GM18951 (cell line): ENCODE data around the gene ADAMTS18.

Experiments
- POLR2A ChIP-seq: IDR thresholded peaks from 4 replicates; pipeline ENCODE4 v1.6.1; 2011; ENCODE audit warnings: mild to moderate bottlenecking; ENCODE audit not compliant: insufficient read length, insufficient read depth; ENCODE audit errors: extremely low read depth
- in situ Hi-C: fragments of 300-500 bp; cut with MboI; formaldehyde crosslinking; loops from one replicate; pipeline ENCODE4 v1.12.0; 2022; ENCODE audit warnings: low sequenced_read_pairs, mixed read lengths, inconsistent platforms; ENCODE audit not compliant: unreplicated experiment

Gene ADAMTS18

DNA sequence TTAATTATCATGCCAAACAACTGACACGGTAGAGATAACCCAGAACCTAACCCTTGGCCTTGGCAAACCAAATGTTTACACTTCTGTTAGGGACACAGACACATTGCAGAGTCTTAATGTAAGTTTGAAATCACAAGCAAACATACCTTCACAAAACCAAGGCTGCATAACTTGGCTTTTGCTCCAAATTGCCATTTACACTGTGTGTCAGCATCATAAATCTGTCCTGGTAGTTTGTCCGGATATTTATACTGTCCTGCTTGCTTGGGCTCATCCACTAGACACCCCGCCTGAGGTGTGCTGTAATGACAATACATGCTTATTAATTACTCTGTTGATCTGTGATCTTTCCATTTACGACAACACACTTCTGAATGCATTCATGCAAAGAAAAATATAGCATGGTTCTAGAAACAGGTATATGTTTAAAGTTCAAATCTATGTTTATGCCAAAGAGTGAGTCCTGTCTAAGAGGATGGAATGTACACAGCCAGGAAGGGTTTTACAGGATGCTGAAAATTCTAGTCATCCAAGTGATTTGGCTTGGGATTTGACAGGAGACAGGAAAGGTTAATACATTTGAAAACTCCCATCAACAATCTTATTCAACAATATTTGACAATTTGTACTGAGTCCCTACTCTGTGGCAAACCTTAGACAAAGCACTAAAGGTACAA lies 81.1 kb downstream of the ADAMTS18 start:
- in situ Hi-C loops, result no loop called here
- no peak for TF ChIP-seq POLR2A

DNA sequence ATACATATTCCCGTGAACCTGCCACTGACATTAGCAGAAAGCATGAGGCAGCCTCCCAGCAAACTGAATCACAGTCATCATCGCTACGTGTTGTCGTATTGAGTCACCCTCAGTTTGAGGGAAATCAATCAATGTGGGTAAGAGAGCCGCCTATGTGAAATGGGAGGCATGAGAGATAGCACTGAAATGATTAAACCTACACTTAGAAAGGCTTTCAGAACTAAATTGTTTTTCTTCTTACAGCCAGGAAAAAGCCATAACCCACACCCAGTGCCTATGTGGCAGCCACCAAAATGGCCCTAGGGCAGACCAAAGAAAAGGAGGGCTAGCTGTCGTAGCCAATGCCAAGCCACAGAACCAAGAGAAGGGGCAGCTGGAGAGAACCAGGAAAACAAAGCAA lies 90.5 kb downstream of the ADAMTS18 start:
- in situ Hi-C loops, result no loop called here
- no peak for TF ChIP-seq POLR2A

DNA sequence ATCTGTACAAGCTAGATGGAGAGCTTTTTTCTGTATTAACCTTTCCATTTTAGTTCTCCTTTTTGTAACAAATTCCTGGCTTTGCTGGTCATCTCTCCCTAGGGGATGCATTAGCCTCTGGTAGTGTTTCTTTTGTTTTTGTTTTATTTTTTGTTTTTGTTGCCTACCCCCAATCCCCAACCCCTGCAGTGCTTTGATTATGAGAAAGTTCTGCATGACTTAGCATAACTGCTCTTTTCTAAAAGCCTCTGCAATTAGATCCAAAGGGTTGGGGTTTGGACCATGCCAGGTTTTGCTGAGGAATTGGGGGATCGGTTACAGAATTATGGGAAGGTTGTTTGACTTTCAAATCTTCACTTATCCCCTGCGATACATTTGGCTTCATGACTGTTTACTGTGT lies 98.2 kb downstream of the ADAMTS18 start:
- TF ChIP-seq POLR2A, result no peak
- in situ Hi-C loops, result no loop called here

DNA sequence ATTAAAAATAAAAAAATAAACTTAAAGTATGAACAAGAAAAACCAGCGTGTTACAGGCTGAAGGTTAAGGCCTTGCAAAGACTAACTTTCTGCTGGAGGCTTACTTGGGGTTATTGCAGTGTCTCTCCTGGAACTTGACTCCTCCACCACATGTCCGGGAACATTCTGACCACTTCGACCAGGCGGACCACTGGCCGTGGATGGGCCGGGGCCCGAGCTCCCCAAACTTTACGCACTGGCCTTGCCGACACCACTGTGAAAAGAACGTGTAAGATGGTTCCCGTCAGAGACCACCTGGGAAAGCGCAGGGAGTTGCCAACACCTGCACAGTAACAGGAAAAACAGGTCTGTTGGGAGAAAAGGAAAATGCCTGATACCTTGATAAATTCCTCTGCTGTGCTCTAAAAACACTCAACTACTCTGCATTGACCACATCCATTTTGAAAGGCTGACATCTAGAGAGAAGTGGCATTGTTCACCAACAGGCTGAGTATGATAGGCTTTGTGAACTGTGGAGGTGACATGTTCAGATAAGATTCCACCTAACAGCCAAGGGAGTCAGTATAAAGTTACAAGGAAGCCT lies 99.1 kb downstream of the ADAMTS18 start:
- in situ Hi-C loops, result no loop called here
- no peak for TF ChIP-seq POLR2A

DNA sequence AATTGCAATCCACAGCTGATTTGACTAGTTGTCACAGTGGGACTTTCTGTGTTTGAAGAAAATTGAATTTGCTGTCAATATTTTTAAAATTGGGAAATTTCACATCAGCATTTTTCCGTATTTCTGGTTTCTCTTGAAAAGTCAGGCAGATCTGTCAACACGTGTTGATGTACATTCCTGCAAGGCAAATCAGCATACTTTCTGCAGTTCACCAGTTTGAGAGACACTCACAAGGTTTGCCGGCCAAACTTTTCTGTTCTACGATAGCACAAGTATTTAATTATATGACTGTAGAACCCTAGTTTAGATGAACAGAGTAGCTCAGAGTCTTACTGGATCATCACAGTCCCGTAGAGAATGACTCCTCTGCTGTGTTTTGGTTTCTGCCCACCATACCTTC lies 102.0 kb downstream of the ADAMTS18 start:
- no peak for TF ChIP-seq POLR2A
- in situ Hi-C loops, result no loop called here

DNA sequence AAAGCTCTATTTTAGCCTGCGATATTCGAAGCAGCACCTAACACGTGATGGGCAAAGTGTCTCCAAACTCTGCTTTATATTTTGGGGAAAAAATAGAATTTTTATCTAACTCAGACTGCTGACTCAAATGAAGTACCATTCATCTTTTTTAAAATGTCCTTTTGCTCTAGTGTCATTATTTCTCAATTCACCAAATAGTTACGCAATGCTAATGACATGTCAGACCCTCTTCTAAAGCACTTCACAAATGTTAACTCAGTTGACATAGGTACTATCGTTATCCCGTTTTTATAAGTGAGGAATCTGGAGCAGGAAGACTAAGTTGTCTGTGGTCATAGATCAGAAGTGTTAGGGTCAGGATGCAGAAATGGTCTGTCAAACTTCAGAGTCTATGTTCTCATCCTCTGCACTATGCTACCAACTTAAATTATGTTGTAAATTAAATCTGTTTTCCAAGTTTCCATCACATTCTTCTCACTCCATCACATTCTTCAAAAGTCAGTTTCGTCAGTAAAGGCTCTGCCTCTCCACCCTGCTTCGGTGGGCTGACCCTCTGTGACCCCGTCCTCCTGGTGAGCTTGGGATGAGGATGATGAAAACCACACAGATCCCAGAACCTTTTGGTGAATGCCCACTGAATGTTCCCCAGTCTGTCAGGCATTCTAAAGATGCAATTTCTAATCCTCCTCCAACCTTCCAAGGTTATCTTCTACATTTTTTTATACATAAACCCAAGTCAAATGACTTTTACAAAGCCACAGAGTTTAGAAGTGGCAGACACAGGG lies 102.8 kb downstream of the ADAMTS18 start:
- no peak for TF ChIP-seq POLR2A
- in situ Hi-C loops, result no loop called here

DNA sequence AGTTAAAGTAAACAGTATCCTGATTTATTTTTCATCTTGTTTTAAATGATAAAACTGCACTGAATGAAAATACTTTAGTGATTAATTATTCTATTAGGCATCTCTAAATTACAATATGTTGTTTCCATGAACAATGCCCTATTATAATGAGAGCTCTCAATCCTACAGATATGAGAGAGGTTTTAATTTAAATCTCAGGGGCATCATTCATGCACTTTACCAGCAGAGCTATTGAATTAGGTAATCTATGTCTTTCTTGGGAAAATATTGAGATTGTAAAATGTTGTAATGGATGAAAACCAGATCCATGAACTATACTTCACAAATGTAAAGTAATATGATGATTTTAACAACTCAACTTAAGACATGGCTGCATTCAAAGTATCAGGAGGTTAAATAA lies 103.8 kb downstream of the ADAMTS18 start:
- TF ChIP-seq POLR2A, result no peak
- in situ Hi-C loops, result no loop called here

DNA sequence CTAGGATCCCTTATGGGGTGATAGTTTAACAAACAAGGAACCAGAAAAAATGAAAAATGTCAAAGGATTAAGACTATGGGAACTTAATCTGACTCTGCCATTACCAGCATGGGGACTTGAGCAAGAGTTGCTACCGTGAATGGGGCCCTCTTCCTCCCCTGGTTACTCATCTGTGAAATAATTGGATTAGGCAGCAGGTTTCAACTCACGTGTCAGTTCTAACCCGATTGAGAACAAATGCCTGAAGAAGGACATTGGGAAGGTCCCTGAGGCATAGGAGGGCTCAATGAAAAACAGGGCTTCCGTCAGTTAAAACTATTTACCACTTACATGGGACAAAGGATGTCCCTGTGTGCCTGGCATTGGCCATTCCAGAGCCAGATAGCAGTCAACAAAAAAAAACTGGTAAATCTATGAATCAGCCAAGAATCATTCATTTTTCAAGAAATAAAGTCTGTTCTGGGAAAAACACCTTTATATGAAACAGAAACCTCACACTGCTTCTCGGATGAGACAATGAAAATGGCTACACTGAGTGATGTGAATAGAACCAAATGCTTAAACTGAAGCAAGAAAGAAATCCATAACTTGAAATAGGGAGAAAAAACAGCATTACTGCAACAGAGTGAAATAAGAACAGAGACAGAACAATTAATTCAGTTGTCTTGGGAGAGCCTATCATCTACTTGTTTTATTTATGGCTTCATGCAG lies 104.3 kb downstream of the ADAMTS18 start:
- no peak for TF ChIP-seq POLR2A
- in situ Hi-C loops, result no loop called here

DNA sequence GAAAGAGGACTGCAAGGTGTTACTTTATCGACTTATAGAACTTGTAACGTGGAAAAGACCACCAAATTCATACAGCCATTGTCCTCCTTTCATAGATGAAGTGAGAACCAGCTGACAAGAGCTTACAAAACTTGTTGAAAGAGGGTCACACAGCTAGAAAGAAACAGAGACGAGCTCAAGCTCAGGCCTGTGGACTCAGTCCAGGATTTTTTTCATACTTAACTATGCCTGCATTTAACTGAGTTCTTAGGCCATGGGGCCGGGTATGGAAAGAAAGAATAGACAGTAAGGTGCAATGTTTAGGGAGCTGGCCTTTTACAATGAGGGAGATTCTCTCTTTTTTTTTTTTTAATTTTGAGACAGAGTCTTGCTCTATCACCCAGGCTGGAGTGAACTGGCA lies 106.1 kb downstream of the ADAMTS18 start:
- no peak for TF ChIP-seq POLR2A
- in situ Hi-C loops, result no loop called here

DNA sequence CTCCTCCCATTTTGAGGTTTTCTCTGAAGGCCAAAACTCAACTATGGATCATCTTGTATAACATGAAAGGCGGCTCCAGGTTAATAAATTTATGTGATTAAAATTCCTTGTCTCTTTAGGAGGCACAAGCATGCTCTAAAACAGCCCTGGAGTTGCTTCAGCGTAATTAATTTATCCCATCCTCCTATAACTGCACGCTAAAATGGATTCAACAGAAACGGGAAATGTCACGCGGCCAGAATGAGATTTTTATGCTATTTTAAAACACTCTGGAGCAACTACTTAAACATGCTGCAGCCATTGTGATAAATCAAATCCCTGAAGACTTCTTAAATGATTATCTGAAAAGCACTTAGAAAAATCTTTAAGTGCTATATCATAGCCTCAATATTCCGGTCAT lies 106.6 kb downstream of the ADAMTS18 start:
- in situ Hi-C loops, result no loop called here
- no peak for TF ChIP-seq POLR2A

DNA sequence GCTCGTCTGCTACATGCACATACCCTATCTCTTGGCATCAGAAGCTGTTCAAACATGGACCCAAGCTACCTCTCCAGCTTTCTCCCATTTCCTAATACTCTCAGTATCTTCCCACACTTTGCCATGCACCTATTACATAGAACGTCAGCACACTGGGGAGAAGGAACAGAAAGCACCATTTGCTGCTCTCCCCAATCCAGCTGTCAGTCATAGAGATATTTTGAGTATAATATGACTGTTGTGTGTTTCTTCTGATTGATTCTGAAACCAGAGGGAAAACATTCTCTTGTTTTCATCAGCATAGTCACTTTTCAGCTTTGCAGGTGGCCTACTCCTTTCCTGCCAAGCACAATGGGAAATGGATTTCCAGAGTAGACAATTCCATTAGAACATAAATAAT lies 107.1 kb downstream of the ADAMTS18 start:
- no peak for TF ChIP-seq POLR2A
- in situ Hi-C loops, result no loop called here

DNA sequence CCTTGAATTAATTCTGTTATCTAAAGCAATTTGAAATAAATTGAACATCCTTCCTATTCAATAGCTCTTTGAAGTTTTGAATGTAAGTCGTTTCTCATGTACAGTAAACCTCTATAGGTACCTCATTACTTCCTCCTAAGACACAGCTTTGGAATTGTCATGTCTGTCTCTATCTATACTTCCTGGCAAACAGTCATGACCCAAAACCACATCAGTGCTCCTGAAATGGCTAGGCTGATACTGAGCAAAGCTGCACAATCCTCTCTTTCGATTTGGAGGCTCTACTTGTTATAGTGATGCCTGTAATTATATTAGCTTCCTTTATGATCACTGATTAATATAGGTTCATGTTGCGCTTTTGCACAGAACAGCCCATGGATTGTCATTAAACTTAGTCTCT lies 110.1 kb downstream of the ADAMTS18 start:
- in situ Hi-C loops, result no loop called here
- TF ChIP-seq POLR2A, result no peak

DNA sequence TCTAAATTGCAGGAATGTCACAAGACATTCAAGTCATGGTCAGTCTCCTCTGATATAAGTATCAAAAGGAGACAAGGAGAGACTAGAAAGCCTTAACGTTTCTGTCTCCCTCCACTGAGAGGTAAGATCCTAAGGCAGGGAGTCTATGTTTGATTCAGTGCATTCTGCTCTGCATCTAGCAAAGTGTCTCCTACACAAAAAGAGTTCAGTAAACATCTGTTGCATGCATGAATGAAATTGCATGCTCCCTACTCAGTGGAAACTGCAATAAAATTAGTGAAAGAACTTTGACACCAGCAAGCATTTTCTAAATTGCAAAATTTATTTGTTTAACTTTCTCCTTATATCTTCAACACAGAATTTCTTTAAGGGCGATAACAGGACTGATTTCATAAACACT lies 111.1 kb downstream of the ADAMTS18 start:
- in situ Hi-C loops, result no loop called here
- TF ChIP-seq POLR2A, result no peak

DNA sequence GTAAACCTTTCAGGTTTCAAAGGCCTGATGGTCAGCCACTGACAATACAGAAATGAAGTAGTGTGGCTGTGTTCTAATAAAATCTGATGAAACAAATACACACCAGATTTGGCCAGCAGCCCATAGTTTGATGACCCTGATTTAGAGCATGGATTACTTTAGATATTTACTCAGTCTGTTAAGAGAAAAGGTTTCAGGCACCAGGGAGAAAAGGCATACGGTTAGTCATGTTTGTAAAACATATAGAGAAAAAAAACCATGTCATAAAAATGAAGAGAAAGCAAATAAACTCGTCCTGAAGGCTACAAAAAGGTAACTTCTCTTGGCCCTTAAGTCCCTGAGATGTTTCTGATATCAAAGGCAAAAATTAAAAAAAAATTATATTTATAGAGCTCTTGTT lies 112.1 kb downstream of the ADAMTS18 start:
- no peak for TF ChIP-seq POLR2A

DNA sequence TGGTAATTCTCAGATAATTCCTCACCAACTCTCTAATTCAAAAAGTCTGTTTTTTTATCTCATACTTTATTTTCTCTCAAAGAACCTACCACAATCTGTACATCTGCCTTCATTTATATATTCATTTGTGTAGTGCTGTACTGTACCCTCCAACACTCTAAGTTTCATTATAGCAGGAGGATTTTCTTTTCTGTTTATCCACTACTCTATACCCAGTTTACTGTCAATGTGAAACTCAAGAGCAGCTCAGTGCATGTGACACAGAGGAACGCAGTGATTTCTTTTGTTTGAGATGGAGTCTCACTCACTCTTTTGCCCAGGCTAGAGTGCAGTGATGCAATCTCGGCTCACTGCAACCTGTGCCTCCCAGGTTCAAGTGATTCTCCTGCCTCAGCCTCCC lies 117.8 kb downstream of the ADAMTS18 start:
- TF ChIP-seq POLR2A, result no peak
- in situ Hi-C loops, result no loop called here

More for the DNA sequence above, 112.1 kb downstream of the ADAMTS18 start:
- in situ Hi-C loops, result no loop called here
